Uterus (tissue), 2 donors: ENCODE results near the gene BRF1.

Source experiments
- CTCF ChIP-seq, 4 experiments: fragments of 200-600 bp in 2 of 4; fragments of 450-650 bp in 2 of 4; sonication (generic) in 2 of 4; IDR thresholded peaks; one replicate each; pipeline ENCODE4 v1.5.1; 2016 to 2019; ENCODE audit warnings: antibody characterized with exemption in 4 of 4, mild to moderate bottlenecking in 2 of 4, moderate library complexity in 1 of 4
- POLR2A ChIP-seq, 2 donors: fragments of 450-650 bp; IDR thresholded peaks; one replicate each; pipeline ENCODE4 v1.6.1; 2016; ENCODE audit warnings: antibody characterized with exemption in 2 of 2, mild to moderate bottlenecking in 1 of 2, moderate library complexity in 1 of 2

GRCh38 chr14:105258846-105259245 is 42.0 kb downstream of the BRF1 start:
- TF ChIP-seq CTCF (IDR thresholded peaks at IDR 0.05) = no peak
- no peak for TF ChIP-seq POLR2A (IDR thresholded peaks at IDR 0.05)
